GM21723 (cell line): Measurements from ENCODE around the gene SLC6A1.

ENCODE experiments used
- ATAC-seq: cut with Tn5 transposase; IDR thresholded peaks from one replicate; pipeline ENCODE4 v1.9.1; 2021; ENCODE audit warnings: mild to moderate bottlenecking, moderate library complexity; ENCODE audit not compliant: unreplicated experiment

The SLC6A1 gene

GRCh38 chr3:11088831-11089230 is 96.3 kb downstream of the SLC6A1 start:
- no peak for ATAC-seq
